ENCODE results near the gene ARAF. TPM values are rescaled to one million over a fixed set of nuclear protein-coding genes. Genes with fewer than 3 reads are reported as not detected.

ARAF gene
- total RNA-seq, 1 donor from 2014 or later: 56.2 TPM

DNA sequence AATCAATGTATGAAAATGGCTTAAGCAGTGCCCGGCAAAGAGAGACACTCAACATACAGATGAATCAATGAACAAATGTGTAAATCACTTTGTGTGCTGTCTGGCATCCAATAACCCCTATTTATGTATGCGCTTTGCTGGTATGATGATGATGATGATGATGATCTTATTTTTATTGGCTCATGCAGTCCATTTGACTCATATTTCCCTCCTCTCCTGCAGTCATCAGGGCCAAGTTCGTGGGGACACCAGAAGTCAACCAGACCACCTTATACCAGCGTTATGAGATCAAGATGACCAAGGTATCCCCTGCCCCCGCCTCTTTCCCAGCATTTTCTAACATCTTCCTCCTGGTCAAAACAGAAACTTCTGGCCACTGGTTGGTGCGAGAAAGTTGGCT lies 23.7 kb downstream of the ARAF start:
- Mint-ChIP-seq H3K27me3 (no peaks in the 10 kb centered on the region), H3K4me1 (ENCODE audit: unreplicated experiment) (peaks cover 5% of the 10 kb centered on the region), H3K4me3 (no peak overlapping the region), H3K27ac (no peak overlapping the region), H3K36me3 (peaks cover 5% of the 10 kb centered on the region), H3K9me3 (no peaks in the 10 kb centered on the region)
- no peak for TF ChIP-seq CTCF (conservative IDR thresholded peaks at IDR 0.05)
- DNase-seq (ENCODE audit: extremely low spot score, unreplicated experiment): no peak

DNA sequence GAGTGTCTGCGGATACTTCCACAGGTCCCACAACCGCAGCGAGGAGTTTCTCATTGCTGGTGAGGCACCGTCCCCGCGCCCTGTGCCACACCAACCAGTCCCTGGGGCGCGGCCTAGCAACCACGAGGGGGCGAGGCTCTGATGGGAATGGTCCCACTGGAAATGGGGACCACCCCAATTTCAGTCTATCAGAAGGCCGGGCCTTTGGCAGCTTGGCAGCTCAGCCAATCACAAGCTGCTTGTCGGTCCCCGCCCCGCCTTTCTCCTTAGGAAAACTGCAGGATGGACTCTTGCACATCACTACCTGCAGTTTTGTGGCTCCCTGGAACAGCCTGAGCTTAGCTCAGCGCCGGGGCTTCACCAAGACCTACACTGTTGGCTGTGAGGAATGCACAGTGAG lies 24.3 kb downstream of the ARAF start:
- no peak overlapping the region for H3K27ac Mint-ChIP-seq
- peaks cover 5% of the 10 kb centered on the region for H3K4me1 Mint-ChIP-seq (ENCODE audit: unreplicated experiment)
- TF ChIP-seq CTCF (conservative IDR thresholded peaks at IDR 0.05): no peak
- no peaks in the 10 kb centered on the region for H3K27me3 Mint-ChIP-seq
- H3K4me3 Mint-ChIP-seq: no peak overlapping the region
- DNase-seq (ENCODE audit: extremely low spot score, unreplicated experiment): no peak
- peaks cover 5% of the 10 kb centered on the region for H3K36me3 Mint-ChIP-seq
- no peaks in the 10 kb centered on the region for H3K9me3 Mint-ChIP-seq

GRCh38 chrX:47586043-47586787 lies 25.2 kb downstream of the ARAF start:
- H3K9me3 Mint-ChIP-seq: no peaks in the 10 kb centered on the region
- DNase-seq (ENCODE audit: extremely low spot score, unreplicated experiment): no peak

GRCh38 chrX:47587091-47587891 lies 26.3 kb downstream of the ARAF start:
- no peaks in the 10 kb centered on the region for H3K27me3 Mint-ChIP-seq
- no peak for DNase-seq (ENCODE audit: extremely low spot score, unreplicated experiment)
- peaks cover 5% of the 10 kb centered on the region for H3K36me3 Mint-ChIP-seq
- no peaks in the 10 kb centered on the region for H3K4me1 Mint-ChIP-seq (ENCODE audit: unreplicated experiment)
- no peak overlapping the region for H3K4me3 Mint-ChIP-seq
- H3K27ac Mint-ChIP-seq: no peak overlapping the region
- TF ChIP-seq CTCF (conservative IDR thresholded peaks at IDR 0.05): no peak
- no peaks in the 10 kb centered on the region for H3K9me3 Mint-ChIP-seq

More at GRCh38 chrX:47586043-47586787, 25.2 kb downstream of the ARAF start:
- no peaks in the 10 kb centered on the region for H3K27me3 Mint-ChIP-seq
- H3K27ac Mint-ChIP-seq: no peak overlapping the region
- H3K36me3 Mint-ChIP-seq: peaks cover 5% of the 10 kb centered on the region
- no peak overlapping the region for H3K4me3 Mint-ChIP-seq
- H3K4me1 Mint-ChIP-seq (ENCODE audit: unreplicated experiment): peaks cover 5% of the 10 kb centered on the region
- no peak for TF ChIP-seq CTCF (conservative IDR thresholded peaks at IDR 0.05)

DNA sequence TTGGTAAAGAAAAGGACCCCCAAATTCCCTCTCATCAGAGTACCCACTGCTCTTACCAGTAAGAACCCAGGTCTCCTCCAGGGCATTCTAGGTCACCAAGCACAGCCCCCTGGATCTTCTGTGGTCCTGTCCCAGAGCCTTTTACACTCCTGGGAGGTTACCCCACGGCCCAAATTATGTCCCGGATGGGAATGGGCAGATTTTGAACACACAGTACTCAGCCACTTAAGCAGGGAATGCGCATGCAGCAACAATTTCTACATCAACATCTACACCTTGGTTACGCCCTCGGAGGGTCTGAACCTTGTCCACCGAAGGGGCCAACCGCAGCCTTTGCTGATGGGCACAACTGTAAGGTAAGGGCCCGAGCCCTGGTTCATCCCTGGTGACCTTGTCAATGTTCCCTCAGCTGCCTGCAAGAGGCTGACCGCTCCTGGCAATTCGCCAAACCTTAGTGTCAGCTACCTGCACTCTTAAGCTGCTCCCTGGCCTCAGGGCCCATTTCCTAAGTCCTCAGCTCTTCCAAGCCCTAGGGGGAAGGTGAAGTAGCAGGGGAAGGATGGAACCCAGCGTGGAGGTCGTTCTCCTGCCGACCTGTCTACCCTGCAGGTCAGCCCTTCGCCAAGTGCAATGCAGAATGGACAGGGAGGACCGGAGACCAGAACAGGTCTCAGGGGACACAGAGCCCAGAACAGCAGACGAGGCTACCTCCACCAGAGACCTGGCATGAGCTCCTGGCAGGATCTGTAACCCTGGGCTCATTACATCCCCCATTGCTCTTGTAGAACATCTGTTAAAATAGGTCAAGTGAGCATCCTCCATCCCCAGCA lies 27.1 kb downstream of the ARAF start:
- no peak overlapping the region for H3K4me3 Mint-ChIP-seq
- no peak for DNase-seq (ENCODE audit: extremely low spot score, unreplicated experiment)
- TF ChIP-seq CTCF (conservative IDR thresholded peaks at IDR 0.05): no peak
- H3K9me3 Mint-ChIP-seq: no peaks in the 10 kb centered on the region
- peaks cover 5% of the 10 kb centered on the region for H3K36me3 Mint-ChIP-seq
- H3K27ac Mint-ChIP-seq: no peak overlapping the region
- H3K4me1 Mint-ChIP-seq (ENCODE audit: unreplicated experiment): no peaks in the 10 kb centered on the region
- H3K27me3 Mint-ChIP-seq: no peaks in the 10 kb centered on the region

Measured in type B pancreatic cell (in vitro differentiated cells).